WI38 (cell line): ENCODE results near the gene TRIB2.

Experiments
- H3K4me3 ChIP-seq: 2 replicates; pipeline ENCODE4 v1.5.1; 2011; ENCODE audit warnings: low read depth, mild to moderate bottlenecking, control low read depth, low read length
- TF ChIP-seq, protein P1 (sequence below): IDR thresholded peaks from 2 replicates; pipeline ENCODE4 v1.5.1; 2012; ENCODE audit warnings: low read depth, mild to moderate bottlenecking, control low read depth, low read length

The TRIB2 gene

DNA sequence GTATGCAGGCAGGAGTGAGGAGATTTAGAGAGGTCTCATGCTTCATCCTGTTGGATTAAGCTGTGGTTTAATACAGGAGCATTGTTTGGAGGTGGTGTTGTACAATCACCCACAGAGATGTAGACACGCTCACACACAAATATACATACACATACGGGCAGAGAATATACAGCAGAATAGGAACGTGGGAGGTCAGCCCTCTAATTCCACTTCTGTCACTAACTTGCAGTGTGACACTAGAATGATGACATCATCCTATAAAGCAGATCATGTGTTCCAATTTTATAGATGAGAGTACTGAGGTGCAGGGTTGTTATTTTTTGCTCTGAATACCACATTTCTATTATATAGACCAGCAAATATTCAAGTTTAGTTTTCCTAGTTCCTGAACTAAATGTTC, 54.4 kb downstream of the TRIB2 start:
- TF ChIP-seq, protein P1, sequence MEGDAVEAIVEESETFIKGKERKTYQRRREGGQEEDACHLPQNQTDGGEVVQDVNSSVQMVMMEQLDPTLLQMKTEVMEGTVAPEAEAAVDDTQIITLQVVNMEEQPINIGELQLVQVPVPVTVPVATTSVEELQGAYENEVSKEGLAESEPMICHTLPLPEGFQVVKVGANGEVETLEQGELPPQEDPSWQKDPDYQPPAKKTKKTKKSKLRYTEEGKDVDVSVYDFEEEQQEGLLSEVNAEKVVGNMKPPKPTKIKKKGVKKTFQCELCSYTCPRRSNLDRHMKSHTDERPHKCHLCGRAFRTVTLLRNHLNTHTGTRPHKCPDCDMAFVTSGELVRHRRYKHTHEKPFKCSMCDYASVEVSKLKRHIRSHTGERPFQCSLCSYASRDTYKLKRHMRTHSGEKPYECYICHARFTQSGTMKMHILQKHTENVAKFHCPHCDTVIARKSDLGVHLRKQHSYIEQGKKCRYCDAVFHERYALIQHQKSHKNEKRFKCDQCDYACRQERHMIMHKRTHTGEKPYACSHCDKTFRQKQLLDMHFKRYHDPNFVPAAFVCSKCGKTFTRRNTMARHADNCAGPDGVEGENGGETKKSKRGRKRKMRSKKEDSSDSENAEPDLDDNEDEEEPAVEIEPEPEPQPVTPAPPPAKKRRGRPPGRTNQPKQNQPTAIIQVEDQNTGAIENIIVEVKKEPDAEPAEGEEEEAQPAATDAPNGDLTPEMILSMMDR = no peak

DNA sequence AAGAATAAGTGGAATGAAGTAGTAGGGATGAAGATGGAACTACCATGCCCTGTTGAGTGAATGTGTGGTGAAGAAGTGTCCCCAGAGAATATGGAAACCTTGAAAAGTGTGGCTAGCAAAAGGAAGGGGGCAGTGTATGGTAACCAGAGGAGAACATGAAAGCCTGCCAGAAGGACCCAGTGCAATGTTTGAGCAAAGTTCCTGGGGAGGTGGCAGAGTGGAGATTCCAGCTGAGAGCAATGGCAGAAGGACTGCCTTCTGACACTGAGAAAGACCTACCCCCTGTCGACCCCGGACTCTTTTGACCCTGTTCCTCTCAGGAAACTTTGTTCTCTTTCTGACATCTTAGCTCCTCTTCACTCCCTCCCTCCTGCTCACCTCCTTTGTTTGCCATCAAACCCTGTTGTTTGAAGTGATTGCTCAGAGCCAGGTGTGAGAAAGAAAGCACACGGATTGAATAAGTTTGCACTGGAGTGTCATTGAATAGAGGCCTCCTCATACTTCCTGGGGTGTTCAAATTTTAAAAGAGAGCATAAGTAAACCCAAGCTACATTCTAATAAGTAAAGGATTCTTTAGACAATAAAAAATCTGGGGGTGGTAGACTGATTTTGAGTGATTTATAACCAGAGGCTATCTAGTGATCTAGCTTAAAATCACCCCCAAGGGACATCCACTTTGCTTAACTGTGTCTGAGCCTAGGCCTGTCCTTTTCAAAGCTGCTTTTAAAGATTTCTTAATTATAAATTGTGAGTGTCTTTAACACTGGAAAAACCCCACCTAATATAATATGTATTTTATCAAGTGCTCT, 57.1 kb downstream of the TRIB2 start:
- TF ChIP-seq, protein P1 = no peak
- no peak overlapping the region for H3K4me3 ChIP-seq

More for the DNA sequence above, 54.4 kb downstream of the TRIB2 start:
- H3K4me3 ChIP-seq = no peak overlapping the region

DNA sequence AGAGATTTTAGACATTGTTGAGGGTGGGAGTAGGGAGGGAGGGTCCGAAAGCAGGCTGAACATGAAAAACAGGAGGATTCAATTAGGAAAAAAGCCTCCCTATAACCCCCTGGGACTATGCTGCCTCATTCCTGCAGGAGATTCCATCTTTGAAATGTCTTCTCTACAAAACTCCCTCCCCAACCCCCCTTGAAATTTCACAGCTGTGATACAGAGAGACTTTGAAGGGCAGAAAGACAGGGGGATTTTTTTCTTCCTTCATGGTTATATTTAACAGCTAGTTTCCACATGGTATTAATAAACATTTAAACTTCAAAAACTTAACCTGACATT, 57.6 kb downstream of the TRIB2 start:
- H3K4me3 ChIP-seq = no peak overlapping the region

DNA sequence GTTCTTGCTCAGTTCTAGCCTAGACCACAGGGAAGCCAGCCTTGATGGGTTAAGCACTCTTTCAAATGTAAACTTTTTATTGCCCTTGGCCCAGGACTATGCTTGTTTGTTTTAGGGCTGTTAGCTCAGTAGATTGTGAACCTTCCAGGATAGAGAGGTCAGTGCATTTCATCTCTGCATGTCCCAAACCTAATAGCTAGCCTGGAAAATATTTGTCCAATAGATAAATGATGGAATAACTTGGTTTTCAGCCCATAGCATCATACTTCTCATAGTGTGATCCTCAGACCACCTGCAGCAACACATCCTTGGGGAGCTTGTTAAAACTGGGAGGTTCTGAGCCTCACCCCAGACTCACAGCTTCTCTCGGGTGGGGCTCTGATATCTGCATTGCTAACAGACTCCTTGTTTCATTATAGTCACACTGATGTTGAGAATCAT, 59.8 kb downstream of the TRIB2 start:
- TF ChIP-seq, protein P1 = no peak
- no peak overlapping the region for H3K4me3 ChIP-seq

More for the DNA sequence above, 57.6 kb downstream of the TRIB2 start:
- TF ChIP-seq, protein P1 = no peak

DNA sequence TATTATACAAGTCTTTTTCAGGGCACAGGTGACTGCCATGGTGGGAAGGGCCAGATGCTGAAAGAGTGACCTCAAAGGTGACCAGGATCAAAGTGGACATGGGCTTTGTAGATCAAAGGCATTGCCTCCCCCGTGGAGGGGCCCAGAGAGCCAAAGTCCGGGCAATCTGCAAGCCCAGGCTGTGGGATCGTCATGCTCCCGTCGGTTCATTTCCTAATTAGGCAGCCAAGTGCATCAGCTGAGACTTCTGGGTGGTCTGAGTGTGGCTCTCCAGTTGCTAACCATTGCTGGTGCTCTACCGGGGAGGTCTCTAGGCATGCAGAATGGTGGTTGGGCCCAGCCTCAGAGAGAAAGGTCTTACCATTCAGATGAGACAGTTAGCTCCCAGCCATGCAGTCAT, 61.6 kb downstream of the TRIB2 start:
- no peak overlapping the region for H3K4me3 ChIP-seq
- TF ChIP-seq, protein P1 = no peak

DNA sequence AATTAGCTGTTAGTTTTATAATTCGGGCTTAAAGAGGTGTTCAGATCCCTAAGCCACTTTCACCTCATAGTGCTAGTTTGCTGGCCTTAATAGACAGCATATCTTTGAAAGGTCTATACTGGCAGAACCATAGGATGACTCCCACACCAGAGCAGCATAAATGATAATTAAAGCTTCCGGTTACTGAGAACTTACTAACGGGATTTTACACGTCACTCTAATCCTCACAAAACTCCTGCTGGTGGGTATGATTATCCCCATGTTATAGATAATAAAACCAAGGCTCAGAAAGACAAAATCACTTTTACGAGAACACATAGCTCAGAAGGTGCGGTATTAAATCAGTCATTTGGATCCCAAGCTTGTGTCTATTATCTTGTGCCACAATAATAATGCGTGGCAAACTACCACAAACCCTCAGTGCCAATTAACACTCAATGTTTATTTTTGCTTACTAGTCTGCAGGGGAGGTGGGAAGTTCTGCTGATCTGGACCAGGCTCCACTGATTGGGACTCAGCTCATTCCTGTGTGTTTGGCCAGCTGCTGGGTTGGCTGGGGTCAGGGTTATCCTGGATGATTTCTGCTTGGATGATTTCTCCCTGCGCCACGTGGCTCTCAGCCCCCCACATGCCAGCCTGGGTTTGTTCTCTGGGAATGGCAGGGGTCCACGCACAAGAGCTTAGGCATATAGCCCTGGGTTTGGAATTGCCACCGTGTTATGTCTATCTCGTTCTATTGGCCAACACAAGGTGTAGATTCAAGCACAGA, 62.3 kb downstream of the TRIB2 start:
- no peak overlapping the region for H3K4me3 ChIP-seq
- TF ChIP-seq, protein P1 = no peak

DNA sequence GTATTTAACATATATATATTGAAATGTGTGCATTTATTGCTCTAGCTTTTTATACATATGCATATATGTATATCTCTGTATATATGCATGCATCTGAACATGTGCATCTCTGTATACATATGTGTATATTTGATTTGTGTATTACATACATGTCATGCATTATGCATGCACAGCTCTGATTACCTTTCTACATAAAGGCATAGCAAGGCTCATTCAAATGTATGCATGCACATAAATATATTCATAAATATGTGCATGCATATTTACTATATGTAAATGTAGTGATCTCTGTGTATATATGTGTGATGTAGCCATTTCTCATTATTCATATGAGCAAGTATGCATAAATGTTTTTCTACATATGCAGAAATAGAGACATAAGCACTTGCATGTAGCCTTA, 64.6 kb downstream of the TRIB2 start:
- TF ChIP-seq, protein P1 = no peak
- H3K4me3 ChIP-seq = no peak overlapping the region
